GM12878 (cell line): ENCODE results near the gene NAAA.
A peak's percentile ranks its signal among the peaks of the same experiment; 100 is the strongest.

Experiments used
- CTCF ChIP-seq, 3 experiments: IDR thresholded peaks in 2 of 3; conservative IDR thresholded peaks in 1 of 3; 2 replicates each; pipeline ENCODE4 v1.5.1; 2011; ENCODE audit warnings: low read depth in 3 of 3, low read length in 3 of 3, mild to moderate bottlenecking in 3 of 3, control low read depth in 2 of 3, moderate library complexity in 2 of 3, inconsistent platforms in 1 of 3, mixed read lengths in 1 of 3; ENCODE audit not compliant: control insufficient read depth in 2 of 3, insufficient read depth in 1 of 3; ENCODE audit errors: extremely low read depth in 1 of 3
- MLLT1 ChIP-seq: fragments of 450-650 bp; IDR thresholded peaks from 2 replicates; pipeline ENCODE4 v1.6.1; 2016; ENCODE audit warnings: mild to moderate bottlenecking
- POLR2A ChIP-seq: IDR thresholded peaks from 2 replicates; pipeline ENCODE4 v1.6.1; 2011; ENCODE audit warnings: low read depth, mild to moderate bottlenecking, low read length
- ZBTB40 ChIP-seq: fragments of 450-650 bp; IDR thresholded peaks from 2 replicates; pipeline ENCODE4 v1.6.1; 2016; ENCODE audit warnings: mild to moderate bottlenecking, moderate library complexity, borderline replicate concordance

- TF ChIP-seq ZBTB40 (no peak), POLR2A (peak; percentile 60; the same call in 1 of the 2 replicates), CTCF (IDR thresholded peaks at IDR 0.05 in 2 of 3, conservative IDR thresholded peaks at IDR 0.05 in 1 of 3; ENCODE audit: control insufficient read depth in 2 of 3, extremely low read depth in 1 of 3, insufficient read depth in 1 of 3, low read depth in 3 of 3, low read length in 3 of 3) (no peak), MLLT1 (no peak)
Observed at GRCh38 chr4:75940692-75941253, at the start of gene NAAA.
